ENCODE measurements around the gene KLHL17.

- TF ChIP-seq, protein P1, sequence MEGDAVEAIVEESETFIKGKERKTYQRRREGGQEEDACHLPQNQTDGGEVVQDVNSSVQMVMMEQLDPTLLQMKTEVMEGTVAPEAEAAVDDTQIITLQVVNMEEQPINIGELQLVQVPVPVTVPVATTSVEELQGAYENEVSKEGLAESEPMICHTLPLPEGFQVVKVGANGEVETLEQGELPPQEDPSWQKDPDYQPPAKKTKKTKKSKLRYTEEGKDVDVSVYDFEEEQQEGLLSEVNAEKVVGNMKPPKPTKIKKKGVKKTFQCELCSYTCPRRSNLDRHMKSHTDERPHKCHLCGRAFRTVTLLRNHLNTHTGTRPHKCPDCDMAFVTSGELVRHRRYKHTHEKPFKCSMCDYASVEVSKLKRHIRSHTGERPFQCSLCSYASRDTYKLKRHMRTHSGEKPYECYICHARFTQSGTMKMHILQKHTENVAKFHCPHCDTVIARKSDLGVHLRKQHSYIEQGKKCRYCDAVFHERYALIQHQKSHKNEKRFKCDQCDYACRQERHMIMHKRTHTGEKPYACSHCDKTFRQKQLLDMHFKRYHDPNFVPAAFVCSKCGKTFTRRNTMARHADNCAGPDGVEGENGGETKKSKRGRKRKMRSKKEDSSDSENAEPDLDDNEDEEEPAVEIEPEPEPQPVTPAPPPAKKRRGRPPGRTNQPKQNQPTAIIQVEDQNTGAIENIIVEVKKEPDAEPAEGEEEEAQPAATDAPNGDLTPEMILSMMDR (IDR thresholded peaks at IDR 0.05 in 4 of 5, conservative IDR thresholded peaks at IDR 0.05 in 1 of 5), result no peak
- TF ChIP-seq POLR2A (IDR thresholded peaks at IDR 0.05), result no peak
These were observed 21.1 kb downstream of the KLHL17 start for GRCh38 chr1:981491-981954.
